ENCODE data around the gene CHIC2.

The CHIC2 gene

DNA sequence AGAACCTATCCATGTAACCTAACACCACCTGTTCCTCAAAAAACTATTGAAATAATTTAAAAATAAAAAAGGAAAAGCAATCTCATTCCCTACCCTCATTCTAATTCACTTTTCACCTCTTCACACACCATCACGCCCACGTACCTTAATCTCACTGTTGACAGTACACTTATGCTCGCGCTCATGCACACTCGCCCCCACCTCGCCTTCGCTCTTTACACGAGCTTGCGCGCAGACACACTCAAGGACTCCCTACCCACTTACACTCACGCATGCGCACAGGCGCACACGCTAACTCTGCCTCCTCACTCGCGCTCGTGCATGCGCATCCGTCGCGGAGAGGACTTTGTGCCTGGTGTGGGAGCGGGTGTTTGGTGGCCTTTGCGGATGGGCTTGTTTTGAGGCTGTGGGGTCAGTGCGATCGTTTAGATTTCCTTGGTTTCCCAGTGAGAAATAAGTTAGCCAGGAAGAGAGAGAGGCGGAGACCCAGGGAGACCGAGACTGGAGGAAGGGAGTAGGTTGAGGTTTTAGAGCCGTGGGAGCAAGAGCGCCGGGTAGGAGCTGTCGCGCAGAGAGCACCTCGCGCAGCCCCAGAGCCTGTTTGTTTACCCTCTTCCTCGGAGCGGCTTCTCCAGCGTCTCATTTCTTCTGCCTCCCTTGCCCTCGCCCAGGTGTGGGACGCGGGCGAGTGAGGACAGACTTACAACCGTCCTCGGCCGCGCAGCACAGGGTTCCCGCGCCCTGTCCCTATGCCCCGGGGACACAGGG lies 27.4 kb upstream of the CHIC2 start:
- Histone ChIP-seq H3K27ac (replicated peaks) (no peak overlapping the region), H3K27me3 (ENCODE audit: insufficient read depth, poor library complexity, severe bottlenecking) (peaks cover 45% of the 10 kb centered on the region), H3K4me3 (replicated peaks; ENCODE audit: insufficient read depth, low read length) (peak overlapping the region; percentile 45)
- peak; percentile 60 to 61 for DNase-seq (ENCODE audit: low read depth in 1 of 2, low spot score in 1 of 2)
- TF ChIP-seq GABPA (IDR thresholded peaks at IDR 0.05; ENCODE audit: low read depth) = no peak
- TF ChIP-seq, protein P1, sequence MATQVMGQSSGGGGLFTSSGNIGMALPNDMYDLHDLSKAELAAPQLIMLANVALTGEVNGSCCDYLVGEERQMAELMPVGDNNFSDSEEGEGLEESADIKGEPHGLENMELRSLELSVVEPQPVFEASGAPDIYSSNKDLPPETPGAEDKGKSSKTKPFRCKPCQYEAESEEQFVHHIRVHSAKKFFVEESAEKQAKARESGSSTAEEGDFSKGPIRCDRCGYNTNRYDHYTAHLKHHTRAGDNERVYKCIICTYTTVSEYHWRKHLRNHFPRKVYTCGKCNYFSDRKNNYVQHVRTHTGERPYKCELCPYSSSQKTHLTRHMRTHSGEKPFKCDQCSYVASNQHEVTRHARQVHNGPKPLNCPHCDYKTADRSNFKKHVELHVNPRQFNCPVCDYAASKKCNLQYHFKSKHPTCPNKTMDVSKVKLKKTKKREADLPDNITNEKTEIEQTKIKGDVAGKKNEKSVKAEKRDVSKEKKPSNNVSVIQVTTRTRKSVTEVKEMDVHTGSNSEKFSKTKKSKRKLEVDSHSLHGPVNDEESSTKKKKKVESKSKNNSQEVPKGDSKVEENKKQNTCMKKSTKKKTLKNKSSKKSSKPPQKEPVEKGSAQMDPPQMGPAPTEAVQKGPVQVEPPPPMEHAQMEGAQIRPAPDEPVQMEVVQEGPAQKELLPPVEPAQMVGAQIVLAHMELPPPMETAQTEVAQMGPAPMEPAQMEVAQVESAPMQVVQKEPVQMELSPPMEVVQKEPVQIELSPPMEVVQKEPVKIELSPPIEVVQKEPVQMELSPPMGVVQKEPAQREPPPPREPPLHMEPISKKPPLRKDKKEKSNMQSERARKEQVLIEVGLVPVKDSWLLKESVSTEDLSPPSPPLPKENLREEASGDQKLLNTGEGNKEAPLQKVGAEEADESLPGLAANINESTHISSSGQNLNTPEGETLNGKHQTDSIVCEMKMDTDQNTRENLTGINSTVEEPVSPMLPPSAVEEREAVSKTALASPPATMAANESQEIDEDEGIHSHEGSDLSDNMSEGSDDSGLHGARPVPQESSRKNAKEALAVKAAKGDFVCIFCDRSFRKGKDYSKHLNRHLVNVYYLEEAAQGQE (IDR thresholded peaks at IDR 0.05; ENCODE audit: insufficient replicate concordance, low read depth) = no peak
- no peak for TF ChIP-seq POLR2AphosphoS5 (IDR thresholded peaks at IDR 0.05; ENCODE audit: low read depth)
- TF ChIP-seq SPI1 (IDR thresholded peaks at IDR 0.05; ENCODE audit: borderline replicate concordance, low read depth) = no peak
- TF ChIP-seq, protein P2, sequence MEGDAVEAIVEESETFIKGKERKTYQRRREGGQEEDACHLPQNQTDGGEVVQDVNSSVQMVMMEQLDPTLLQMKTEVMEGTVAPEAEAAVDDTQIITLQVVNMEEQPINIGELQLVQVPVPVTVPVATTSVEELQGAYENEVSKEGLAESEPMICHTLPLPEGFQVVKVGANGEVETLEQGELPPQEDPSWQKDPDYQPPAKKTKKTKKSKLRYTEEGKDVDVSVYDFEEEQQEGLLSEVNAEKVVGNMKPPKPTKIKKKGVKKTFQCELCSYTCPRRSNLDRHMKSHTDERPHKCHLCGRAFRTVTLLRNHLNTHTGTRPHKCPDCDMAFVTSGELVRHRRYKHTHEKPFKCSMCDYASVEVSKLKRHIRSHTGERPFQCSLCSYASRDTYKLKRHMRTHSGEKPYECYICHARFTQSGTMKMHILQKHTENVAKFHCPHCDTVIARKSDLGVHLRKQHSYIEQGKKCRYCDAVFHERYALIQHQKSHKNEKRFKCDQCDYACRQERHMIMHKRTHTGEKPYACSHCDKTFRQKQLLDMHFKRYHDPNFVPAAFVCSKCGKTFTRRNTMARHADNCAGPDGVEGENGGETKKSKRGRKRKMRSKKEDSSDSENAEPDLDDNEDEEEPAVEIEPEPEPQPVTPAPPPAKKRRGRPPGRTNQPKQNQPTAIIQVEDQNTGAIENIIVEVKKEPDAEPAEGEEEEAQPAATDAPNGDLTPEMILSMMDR (IDR thresholded peaks at IDR 0.05; ENCODE audit: insufficient read depth, low read length) = no peak

DNA sequence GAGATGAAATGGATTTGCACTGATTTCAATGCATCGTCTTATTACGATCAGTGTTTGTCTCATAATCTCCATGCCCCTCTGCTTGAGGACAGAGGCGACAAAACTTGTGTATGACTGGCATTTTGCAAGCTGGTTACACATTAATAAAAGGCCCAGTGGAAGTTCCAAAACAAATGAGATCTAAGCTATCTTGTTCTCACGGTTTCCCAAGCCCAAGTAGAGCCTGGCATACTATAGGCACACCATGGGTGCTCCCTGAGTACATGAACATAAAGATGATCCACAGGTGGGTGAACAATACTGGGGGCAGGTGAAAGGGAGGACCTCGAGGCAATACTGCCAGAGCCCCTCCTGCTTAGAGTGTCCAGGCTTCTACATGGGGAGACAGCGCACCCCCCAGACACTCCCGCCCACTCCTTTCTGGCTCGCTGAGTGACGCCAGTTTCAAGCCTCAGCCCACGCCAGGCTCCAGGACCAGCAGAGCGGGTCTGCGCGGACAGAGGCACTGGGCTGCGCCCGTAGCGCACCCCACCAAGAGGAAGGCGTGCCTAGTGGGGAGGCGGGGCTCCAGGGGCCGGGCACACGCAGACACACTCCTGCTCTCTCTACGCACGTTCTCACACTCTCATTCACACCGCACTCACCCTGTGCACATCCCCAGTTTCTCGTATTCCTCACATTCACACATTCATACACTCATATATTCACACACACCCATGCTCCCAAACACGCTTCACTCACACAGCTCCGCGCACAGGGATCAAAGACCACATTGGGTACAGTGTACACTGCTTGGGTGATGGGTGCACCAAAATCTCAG lies 26.6 kb upstream of the CHIC2 start:
- H3K4me3 ChIP-seq (replicated peaks; ENCODE audit: insufficient read depth, low read length) = no peak overlapping the region
- DNase-seq (ENCODE audit: low read depth in 1 of 2, low spot score in 1 of 2) = no peak
- no peak for TF ChIP-seq GABPA (IDR thresholded peaks at IDR 0.05; ENCODE audit: low read depth)
- TF ChIP-seq, protein P2 (IDR thresholded peaks at IDR 0.05; ENCODE audit: insufficient read depth, low read length) = no peak
- TF ChIP-seq POLR2AphosphoS5 (IDR thresholded peaks at IDR 0.05; ENCODE audit: low read depth) = no peak
- TF ChIP-seq, protein P1 (IDR thresholded peaks at IDR 0.05; ENCODE audit: insufficient replicate concordance, low read depth) = no peak
- TF ChIP-seq SPI1 (IDR thresholded peaks at IDR 0.05; ENCODE audit: borderline replicate concordance, low read depth) = no peak
- H3K27me3 ChIP-seq (ENCODE audit: insufficient read depth, poor library complexity, severe bottlenecking) = peaks cover 40% of the 10 kb centered on the region
- no peak overlapping the region for H3K27ac ChIP-seq (replicated peaks)

DNA sequence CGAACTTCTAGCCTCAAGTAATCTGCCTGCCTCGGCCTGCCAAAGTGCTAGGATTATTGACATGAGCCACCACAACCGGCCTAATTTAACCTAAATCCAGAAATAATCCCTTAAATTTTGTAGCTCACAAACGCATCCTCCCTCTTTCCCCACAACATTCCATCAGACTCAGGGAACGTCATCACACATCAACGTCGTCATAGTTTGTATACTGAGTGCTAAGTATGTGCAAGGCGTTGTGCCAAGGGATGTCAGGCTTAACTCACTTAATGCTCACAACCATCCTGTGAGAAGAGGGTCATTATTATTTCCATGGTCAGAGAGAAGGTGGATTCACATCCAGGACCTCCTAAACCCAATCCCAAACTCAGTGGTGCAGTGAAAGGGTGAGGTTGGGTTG lies 26.0 kb upstream of the CHIC2 start:
- Histone ChIP-seq H3K27me3 (ENCODE audit: insufficient read depth, poor library complexity, severe bottlenecking) (peaks cover 36% of the 10 kb centered on the region), H3K4me3 (replicated peaks; ENCODE audit: insufficient read depth, low read length) (no peak overlapping the region)
- TF ChIP-seq GABPA (IDR thresholded peaks at IDR 0.05; ENCODE audit: low read depth) (no peak), POLR2AphosphoS5 (IDR thresholded peaks at IDR 0.05; ENCODE audit: low read depth) (no peak)
- TF ChIP-seq, protein P1 (IDR thresholded peaks at IDR 0.05; ENCODE audit: insufficient replicate concordance, low read depth) = no peak

More for the DNA sequence above, 26.0 kb upstream of the CHIC2 start:
- H3K27ac ChIP-seq (replicated peaks) = no peak overlapping the region
- DNase-seq (ENCODE audit: low read depth in 1 of 2, low spot score in 1 of 2) = no peak
